ENCODE measurements around the gene OSBPL10.

OSBPL10 gene

GRCh38 chr3:31740397-31740796 is 240.7 kb downstream of the OSBPL10 start:
- no peak for DNase-seq (ENCODE audit: low read depth)

- DNase-seq (ENCODE audit: low read depth) = no peak
Observed at GRCh38 chr3:31738412-31738811, 242.7 kb downstream of the OSBPL10 start.

GRCh38 chr3:31735667-31736066 is 245.4 kb downstream of the OSBPL10 start:
- no peak for DNase-seq (ENCODE audit: low read depth)

- DNase-seq (ENCODE audit: low read depth) = no peak
Observed at GRCh38 chr3:31733234-31733667, 247.8 kb downstream of the OSBPL10 start.

GRCh38 chr3:31732548-31732947 is 248.5 kb downstream of the OSBPL10 start:
- DNase-seq (ENCODE audit: low read depth) = no peak

- no peak for DNase-seq (ENCODE audit: low read depth)
Observed at GRCh38 chr3:31729573-31729972, 251.5 kb downstream of the OSBPL10 start.

GRCh38 chr3:31729082-31729481 is 252.0 kb downstream of the OSBPL10 start:
- no peak for DNase-seq (ENCODE audit: low read depth)

GRCh38 chr3:31728403-31728802 is 252.7 kb downstream of the OSBPL10 start:
- DNase-seq (ENCODE audit: low read depth) = no peak

- DNase-seq (ENCODE audit: low read depth) = no peak
Observed at GRCh38 chr3:31725976-31726375, 255.1 kb downstream of the OSBPL10 start.

- no peak for DNase-seq (ENCODE audit: low read depth)
Observed at GRCh38 chr3:31725568-31725967, 255.5 kb downstream of the OSBPL10 start.

- peak; percentile 8 for DNase-seq (ENCODE audit: low read depth)
Observed at GRCh38 chr3:31724651-31725050, 256.4 kb downstream of the OSBPL10 start.

- no peak for DNase-seq (ENCODE audit: low read depth)
Observed at GRCh38 chr3:31724116-31724515, 256.9 kb downstream of the OSBPL10 start.

- DNase-seq (ENCODE audit: low read depth) = no peak
Observed at GRCh38 chr3:31723701-31724100, 257.4 kb downstream of the OSBPL10 start.

- DNase-seq (ENCODE audit: low read depth) = no peak
Observed at GRCh38 chr3:31721676-31722075, 259.4 kb downstream of the OSBPL10 start.

- DNase-seq (ENCODE audit: low read depth) = no peak
Observed at GRCh38 chr3:31714495-31715280, 266.4 kb downstream of the OSBPL10 start.

GRCh38 chr3:31713816-31714215 is 267.2 kb downstream of the OSBPL10 start:
- no peak for DNase-seq (ENCODE audit: low read depth)

GRCh38 chr3:31710123-31710803 is 270.8 kb downstream of the OSBPL10 start:
- DNase-seq (ENCODE audit: low read depth) = no peak

- DNase-seq (ENCODE audit: low read depth) = no peak
Observed at GRCh38 chr3:31709526-31709925, 271.5 kb downstream of the OSBPL10 start.

- DNase-seq (ENCODE audit: low read depth) = no peak
Observed at GRCh38 chr3:31709005-31709404, 272.1 kb downstream of the OSBPL10 start.

- no peak for DNase-seq (ENCODE audit: low read depth)
Observed at GRCh38 chr3:31707286-31707685, 273.8 kb downstream of the OSBPL10 start.

GRCh38 chr3:31705736-31706135 is 275.3 kb downstream of the OSBPL10 start:
- DNase-seq (ENCODE audit: low read depth) = no peak

GRCh38 chr3:31704591-31705179 is 276.4 kb downstream of the OSBPL10 start:
- peak; percentile 60 for DNase-seq (ENCODE audit: low read depth)

GRCh38 chr3:31704156-31704555 is 276.9 kb downstream of the OSBPL10 start:
- DNase-seq (ENCODE audit: low read depth) = no peak

Measured in fibroblast of the conjunctiva (primary cell).